ENCODE measurements around the gene UNCX. TPM values are rescaled to one million over a fixed set of nuclear protein-coding genes. Genes with fewer than 3 reads are reported as not detected.
"Not testable (repeated sequence)": the region's sequence is repeated elsewhere in the genome, so short reads cannot be mapped to it uniquely, and the experiment has no call there.

UNCX gene
- total and polyA plus RNA-seq, 2 of the 8 experiments (the other 6 are each of a cell fraction or from before 2014, with no cell fraction given): not detected

- TF ChIP-seq CTCF (IDR thresholded peaks at IDR 0.05; ENCODE audit: control extremely low read depth in 1 of 3, insufficient read depth in 1 of 3, low read depth in 1 of 3, low read length in 3 of 3): no peak
Observed at GRCh38 chr7:1204460-1205140, 28.1 kb upstream of the UNCX start (continued).

GRCh38 chr7:1205742-1206141 is 26.9 kb upstream of the UNCX start:
- 87% methylated on average over 7 of the region's 7 CpGs; no CpG with 5 or more reads in 1 of the 2 experiments for WGBS, 2 experiments (ENCODE audit: extremely low coverage in 1 of 2, insufficient coverage in 1 of 2, insufficient read length in 1 of 2, insufficient replicate concordance in 2 of 2, low coverage in 1 of 2, low lambda C conversion rate in 2 of 2, missing lambda C conversion rate in 1 of 2)
- not testable (repeated sequence) for H3K4me3 ChIP-seq (ENCODE audit: extremely low read depth in 1 of 4, insufficient read depth in 2 of 4, low read depth in 3 of 4, low read length in 4 of 4)

More at GRCh38 chr7:1205742-1206141, 26.9 kb upstream of the UNCX start:
- H3K23ac ChIP-seq (ENCODE audit: insufficient read length); H4K5ac ChIP-seq (ENCODE audit: insufficient read length, low read depth, low read length); FAIRE-seq; H2AK5ac ChIP-seq (ENCODE audit: low read depth, low read length); H3K23me2 ChIP-seq (ENCODE audit: low read depth, low read length); H3K79me2 ChIP-seq (ENCODE audit: control insufficient read depth in 1 of 2, insufficient read depth in 2 of 2, low read length in 2 of 2); H3K36me3 ChIP-seq (ENCODE audit: control insufficient read depth in 2 of 4, insufficient read depth in 4 of 4, low read length in 3 of 4); H3K14ac ChIP-seq (ENCODE audit: insufficient read length); H3K9ac ChIP-seq (replicated peaks in 1 of 4; ENCODE audit: extremely low read depth in 1 of 4, low read depth in 3 of 4, low read length in 3 of 4); H2BK5ac ChIP-seq (ENCODE audit: low read depth, low read length); H3K4me1 ChIP-seq (replicated peaks in 1 of 4; ENCODE audit: control insufficient read depth in 3 of 4, insufficient read depth in 4 of 4, low read length in 3 of 4); H4K91ac ChIP-seq (replicated peaks; ENCODE audit: insufficient read length, low read length); H3K27me3 ChIP-seq (replicated peaks in 1 of 4; ENCODE audit: control insufficient read depth in 3 of 4, extremely low read depth in 1 of 4, insufficient read depth in 3 of 4, low read length in 3 of 4); H2AFZ ChIP-seq (ENCODE audit: low read length); H4K8ac ChIP-seq (ENCODE audit: extremely low read depth, insufficient read depth, low read length); DNase-seq (ENCODE audit: low read depth in 1 of 2, low spot score in 2 of 2); H3K27ac ChIP-seq (ENCODE audit: low read depth, low read length); POLR2A ChIA-PET (ENCODE audit: partially characterized antibody); H2BK120ac ChIP-seq (replicated peaks; ENCODE audit: low read depth, low read length); H3K4ac ChIP-seq (replicated peaks; ENCODE audit: insufficient read length, low read depth, low read length); H2BK20ac ChIP-seq (ENCODE audit: low read length); H3K18ac ChIP-seq (ENCODE audit: extremely low read depth, low read length); H3K4me2 ChIP-seq (ENCODE audit: insufficient read depth in 1 of 2, low read depth in 2 of 2, low read length in 2 of 2); H4K20me1 ChIP-seq (replicated peaks in 1 of 2; ENCODE audit: control insufficient read depth in 1 of 2, insufficient read depth in 2 of 2, low read length in 2 of 2); H2BK12ac ChIP-seq (ENCODE audit: low read depth, low read length); H3K9me3 ChIP-seq (ENCODE audit: insufficient read depth in 2 of 2, low read depth in 1 of 2, low read length in 1 of 2); H3K79me1 ChIP-seq (ENCODE audit: low read depth, low read length); H3K56ac ChIP-seq (replicated peaks; ENCODE audit: insufficient read length, low read depth, low read length); H2BK15ac ChIP-seq (ENCODE audit: low read length): not testable (repeated sequence)
- CTCF ChIA-PET (ENCODE audit: partially characterized antibody): interaction anchor here (0.5 to 1.2 kb wide), 6 partner anchors 13 to 295 kb away, joined by 3 to 6 read pairs (median 3); no protein-coding TSS in a partner anchor
